Stimulated activated CD8-positive, alpha-beta memory T cell treated with anti-CD3 and anti-CD28 coated beads, Interleukin-12 subunit alpha, Interleukin-12 subunit beta, amount 100 ng/mL, for 24 hours (primary cell): Measurements from ENCODE around the gene DSCAML1.

Source experiments
- DNase-seq: peaks from one replicate; pipeline ENCODE4 v3.0.0-alpha.2; 2020; ENCODE audit errors: extremely low read depth

The DSCAML1 gene

GRCh38 chr11:117613521-117613920 lies 183.5 kb downstream of the DSCAML1 start:
- DNase-seq, result no peak

GRCh38 chr11:117612177-117612576 lies 184.8 kb downstream of the DSCAML1 start:
- no peak for DNase-seq

GRCh38 chr11:117610901-117611300 lies 186.1 kb downstream of the DSCAML1 start:
- DNase-seq, result no peak

GRCh38 chr11:117610045-117610444 lies 187.0 kb downstream of the DSCAML1 start:
- DNase-seq, result no peak

- DNase-seq, result no peak
Observed at GRCh38 chr11:117607449-117607848, 189.6 kb downstream of the DSCAML1 start.

- no peak for DNase-seq
Observed at GRCh38 chr11:117606790-117607189, 190.2 kb downstream of the DSCAML1 start.

GRCh38 chr11:117606211-117606610 lies 190.8 kb downstream of the DSCAML1 start:
- no peak for DNase-seq

GRCh38 chr11:117605331-117605730 lies 191.7 kb downstream of the DSCAML1 start:
- no peak for DNase-seq

GRCh38 chr11:117604336-117604995 lies 192.6 kb downstream of the DSCAML1 start:
- DNase-seq, result no peak

- DNase-seq, result no peak
Observed at GRCh38 chr11:117603932-117604331, 193.1 kb downstream of the DSCAML1 start.

- no peak for DNase-seq
Observed at GRCh38 chr11:117601006-117601708, 195.9 kb downstream of the DSCAML1 start.

GRCh38 chr11:117600234-117600783 lies 196.7 kb downstream of the DSCAML1 start:
- no peak for DNase-seq

GRCh38 chr11:117597071-117597470 lies 199.9 kb downstream of the DSCAML1 start:
- DNase-seq, result no peak

GRCh38 chr11:117595440-117595839 lies 201.6 kb downstream of the DSCAML1 start:
- no peak for DNase-seq

- DNase-seq, result no peak
Observed at GRCh38 chr11:117594721-117595120, 202.3 kb downstream of the DSCAML1 start.

- no peak for DNase-seq
Observed at GRCh38 chr11:117593065-117593464, 204.0 kb downstream of the DSCAML1 start.

GRCh38 chr11:117591316-117592039 lies 205.5 kb downstream of the DSCAML1 start:
- DNase-seq, result no peak

- no peak for DNase-seq
Observed at GRCh38 chr11:117589063-117589462, 208.0 kb downstream of the DSCAML1 start.

- DNase-seq, result no peak
Observed at GRCh38 chr11:117588166-117588810, 208.7 kb downstream of the DSCAML1 start.

GRCh38 chr11:117587416-117587815 lies 209.6 kb downstream of the DSCAML1 start:
- DNase-seq, result no peak

- no peak for DNase-seq
Observed at GRCh38 chr11:117586392-117586791, 210.6 kb downstream of the DSCAML1 start.

- DNase-seq, result no peak
Observed at GRCh38 chr11:117585631-117586030, 211.4 kb downstream of the DSCAML1 start.
